Inferior parietal cortex (tissue), 1 donor: Measurements from ENCODE around the gene FAM229B.
"Not testable (repeated sequence)": the region's sequence is repeated elsewhere in the genome, so short reads cannot be mapped to it uniquely, and the experiment has no call there.

Source experiments
- DNase-seq: peaks from one replicate; pipeline ENCODE4 v3.0.0-alpha.2; 2016; ENCODE audit errors: extremely low spot score

The FAM229B gene, protein sequence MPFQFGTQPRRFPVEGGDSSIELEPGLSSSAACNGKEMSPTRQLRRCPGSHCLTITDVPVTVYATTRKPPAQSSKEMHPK

DNA sequence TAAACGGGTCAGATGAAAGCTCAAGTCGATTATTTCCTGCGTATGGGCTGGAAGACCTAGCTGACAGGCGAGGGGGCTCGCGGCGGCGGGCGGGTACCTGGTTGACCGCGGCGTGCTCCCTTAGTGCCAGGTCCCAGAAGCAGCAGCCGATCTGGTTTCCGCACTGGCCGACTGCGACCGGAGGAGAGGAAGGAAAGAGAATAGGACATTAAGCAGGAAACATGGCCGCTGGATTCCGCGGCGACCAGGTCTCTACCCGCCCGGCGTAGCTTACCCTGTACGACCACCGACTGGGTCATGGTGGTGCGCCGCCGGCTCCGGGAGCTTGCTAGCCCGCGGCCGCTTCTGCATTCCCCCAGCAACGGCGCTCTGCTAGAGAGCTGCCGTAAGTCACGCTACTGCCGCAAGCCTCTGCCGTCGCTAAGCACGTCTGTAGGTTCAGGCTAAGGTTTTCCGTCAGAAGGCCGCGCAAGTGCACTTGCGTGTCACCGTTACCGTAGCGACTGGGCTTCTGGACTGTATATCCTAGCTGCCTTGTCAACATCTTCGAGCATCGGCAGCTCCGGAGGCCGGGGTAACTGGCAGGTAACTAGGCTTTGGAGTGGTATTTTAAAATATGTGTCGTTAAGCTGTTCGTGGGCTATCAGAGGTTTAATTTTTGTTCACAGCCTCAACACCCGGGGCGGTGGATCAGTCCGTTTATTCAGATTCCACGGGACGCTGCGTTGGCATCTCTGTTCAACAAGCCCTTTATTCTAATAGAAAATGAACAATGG is at the start of gene FAM229B, which contains the start of gene TUBE1:
Gene FAM229B (plus strand): TSS at position 456 of the 776 bp plus-strand sequence. CDS start 11,693 bp downstream, outside the sequence.
Gene TUBE1 (minus strand): TSS at position 347 of the 776 bp plus-strand sequence. CDS start 48 bp downstream, at position 299.
- DNase-seq = peak; percentile 95

DNA sequence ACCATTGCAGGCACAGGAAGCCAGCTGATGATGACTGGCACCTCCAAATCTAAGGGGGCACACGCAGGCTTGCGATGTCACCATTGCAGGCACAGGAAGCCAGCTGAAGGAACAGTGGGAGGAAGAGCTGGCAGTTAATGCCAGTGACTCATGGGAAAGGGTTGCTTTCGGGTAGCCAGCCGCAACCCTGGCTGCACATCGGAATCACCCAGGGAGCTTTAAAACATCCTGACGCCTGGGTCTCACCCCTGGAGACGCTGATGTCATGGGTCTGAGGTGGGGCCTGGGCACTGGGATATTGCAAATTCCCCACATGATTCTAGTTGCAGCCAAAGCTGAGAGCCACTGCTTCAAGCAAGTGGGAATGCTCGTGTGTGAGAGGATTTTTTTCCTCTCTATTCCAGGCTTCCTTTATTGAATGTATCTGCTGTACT is 49.6 kb upstream of the FAM229B start:
- no peak for DNase-seq

DNA sequence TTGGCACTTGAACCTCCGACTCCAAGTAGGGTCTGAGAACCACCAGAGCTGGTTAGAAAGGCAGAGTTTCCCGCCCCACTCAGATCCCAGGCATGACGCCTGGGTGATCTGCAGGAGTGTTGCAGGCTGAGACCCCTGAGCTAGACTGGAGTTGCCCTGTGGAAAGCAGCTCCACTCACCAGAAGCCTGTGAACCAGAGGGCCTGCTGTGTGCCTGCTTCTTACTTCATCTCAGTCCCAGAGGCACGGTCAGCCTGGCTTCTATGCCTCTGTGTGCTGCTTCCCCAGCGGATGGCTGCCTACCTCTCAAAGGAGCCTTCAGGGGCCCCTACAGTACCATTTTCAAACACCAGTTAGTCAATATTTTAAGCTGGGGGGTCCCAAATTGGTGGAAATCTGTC is 49.1 kb upstream of the FAM229B start:
- no peak for DNase-seq

DNA sequence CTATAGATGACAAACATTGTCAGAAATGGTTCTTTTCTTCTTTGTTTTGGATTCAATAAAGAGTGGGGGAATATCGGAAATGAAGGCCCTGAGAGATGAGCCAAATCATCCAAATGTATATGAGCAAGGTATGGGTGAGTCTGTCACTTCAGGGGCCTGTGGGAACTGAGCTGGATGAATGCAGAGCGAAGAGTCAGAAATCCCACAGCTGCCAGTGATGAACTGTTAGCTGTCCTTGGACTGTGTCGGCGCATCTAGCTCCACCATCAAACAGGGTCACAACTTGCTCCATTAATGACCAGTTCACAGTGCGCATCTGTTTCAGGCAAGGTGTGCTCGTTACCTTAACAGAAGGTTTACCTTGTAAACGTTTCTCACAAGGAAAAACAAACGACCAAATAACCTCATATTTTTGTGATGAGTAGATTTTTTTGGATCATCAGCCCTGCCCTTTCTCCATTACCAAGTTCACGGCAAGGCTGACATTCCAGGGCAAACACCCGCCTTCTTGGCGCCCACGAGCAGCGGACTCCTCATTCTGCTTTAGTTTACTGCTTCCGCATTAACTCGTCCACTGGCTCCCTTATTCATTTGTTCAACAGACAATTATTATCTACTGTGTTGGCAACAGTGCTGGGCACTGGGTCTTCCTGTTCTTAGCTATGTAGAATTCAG is 48.5 kb upstream of the FAM229B start:
- DNase-seq = no peak

DNA sequence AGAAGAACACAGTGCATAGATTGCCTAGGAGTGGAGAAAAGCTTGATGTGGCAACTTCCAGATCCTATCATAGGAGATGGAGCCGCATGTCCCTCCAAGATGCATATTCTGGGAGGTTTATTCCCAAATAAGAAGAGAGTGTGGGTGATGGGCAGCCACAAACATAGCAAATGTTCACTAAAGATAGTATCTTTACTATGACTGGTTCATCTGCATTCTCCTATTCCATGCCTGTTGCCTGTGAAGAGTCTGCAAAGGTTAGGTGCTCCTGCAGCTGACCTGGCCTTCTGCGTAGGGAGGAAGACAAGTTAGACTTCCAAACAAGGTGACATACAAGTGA is 48.0 kb upstream of the FAM229B start:
- no peak for DNase-seq

DNA sequence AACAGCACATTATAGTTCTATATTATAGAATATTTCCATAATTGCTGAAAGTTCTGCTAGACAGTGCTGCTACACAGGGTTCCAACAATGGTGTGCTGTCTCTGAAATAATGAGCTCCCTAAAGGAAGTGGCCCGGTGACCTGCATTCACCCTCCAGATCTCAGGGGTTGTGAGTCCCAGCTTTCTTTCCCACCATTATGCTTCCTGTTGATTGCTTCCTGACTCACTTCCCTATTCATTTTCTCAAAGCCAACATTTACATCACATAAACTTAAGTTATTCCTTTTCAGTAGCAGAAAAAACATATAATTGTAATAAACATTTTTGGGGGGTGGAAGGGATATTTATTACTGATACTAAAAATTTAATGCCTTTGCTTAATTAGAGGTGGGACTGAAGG is 46.4 kb upstream of the FAM229B start:
- DNase-seq = no peak

DNA sequence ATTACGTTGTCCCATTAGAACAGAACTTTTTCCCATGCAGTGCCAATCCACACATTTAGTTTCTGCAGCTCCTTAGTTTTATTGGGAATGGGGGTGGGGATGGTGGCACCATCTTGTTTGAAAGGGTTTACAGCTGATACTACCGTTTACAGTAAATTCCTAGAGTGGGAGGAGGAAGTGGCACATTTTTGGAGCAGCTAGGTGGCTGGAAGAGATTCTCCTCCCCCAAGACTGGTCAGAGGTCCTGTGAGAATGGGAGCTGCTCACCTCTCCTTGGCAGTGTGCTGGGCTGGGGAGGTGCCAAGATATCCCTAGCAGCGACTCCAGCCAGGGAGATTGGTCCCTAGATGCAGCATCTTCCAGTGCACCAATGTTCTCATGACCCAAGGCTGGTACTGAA is 45.9 kb upstream of the FAM229B start:
- no peak for DNase-seq

DNA sequence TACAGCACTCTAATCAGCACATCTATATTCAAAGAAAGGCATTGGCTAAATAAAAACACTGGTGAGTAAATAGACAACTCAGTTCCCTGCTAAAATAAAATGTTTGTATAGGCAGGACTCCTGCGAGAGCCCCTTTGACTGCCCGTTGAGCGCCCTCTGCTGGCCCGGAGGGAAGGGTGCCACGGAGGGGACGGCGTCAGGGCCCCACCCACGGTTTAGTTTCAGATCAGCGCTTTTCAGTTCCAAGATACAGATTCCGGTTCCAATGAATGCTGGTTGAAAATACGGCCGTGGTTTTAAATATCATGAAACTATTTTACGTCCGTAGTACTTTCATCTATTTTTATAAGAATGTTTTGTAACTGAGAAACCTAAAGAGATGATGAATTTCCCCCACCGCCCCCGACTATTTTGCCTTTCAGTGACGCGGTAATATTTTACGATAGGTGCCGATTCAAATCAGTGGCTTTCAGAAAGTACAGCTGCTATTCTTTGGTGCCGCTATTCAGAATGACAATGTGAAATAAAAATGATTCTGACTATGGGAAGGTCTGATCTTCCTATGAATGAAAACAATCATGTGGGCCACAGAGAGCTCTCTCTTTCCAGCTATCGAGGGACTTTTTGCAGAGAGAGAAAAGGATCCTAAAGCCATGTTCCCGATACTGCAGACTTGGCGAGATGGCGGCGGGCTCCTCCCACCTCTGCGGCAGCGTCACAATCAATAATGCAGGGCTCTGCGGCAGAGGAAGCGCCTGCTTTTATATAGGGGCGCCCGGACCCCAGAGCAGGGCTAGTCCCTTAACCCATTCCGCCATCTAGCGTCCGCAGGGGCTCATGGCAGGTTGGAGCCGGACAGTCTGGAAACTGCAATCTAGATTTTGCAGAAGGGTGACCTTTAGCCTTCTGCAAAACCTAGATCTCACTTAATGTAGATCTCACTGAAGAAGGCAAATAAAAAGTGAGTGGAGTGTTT is 44.1 kb upstream of the FAM229B start:
- DNase-seq = peak; percentile 94

DNA sequence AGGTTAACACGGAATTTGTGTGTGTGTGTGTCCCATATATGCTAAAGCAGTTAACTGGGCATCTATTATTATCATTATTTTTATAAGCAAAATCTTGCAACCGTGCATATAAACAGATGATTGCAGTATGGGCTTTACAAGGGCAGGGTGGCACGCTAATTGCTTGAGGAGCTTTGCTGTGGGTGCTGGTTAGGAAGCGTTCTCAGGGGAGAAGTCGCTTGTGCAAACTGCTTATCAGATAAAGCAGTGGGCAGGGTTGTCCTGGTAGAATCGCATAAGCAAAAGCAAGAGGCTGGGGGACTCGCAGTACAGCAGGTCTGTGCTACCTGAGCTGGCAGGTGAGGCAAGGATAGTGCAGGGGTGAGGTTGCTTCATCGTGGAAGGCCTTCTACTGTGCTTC is 43.2 kb upstream of the FAM229B start:
- DNase-seq = no peak

DNA sequence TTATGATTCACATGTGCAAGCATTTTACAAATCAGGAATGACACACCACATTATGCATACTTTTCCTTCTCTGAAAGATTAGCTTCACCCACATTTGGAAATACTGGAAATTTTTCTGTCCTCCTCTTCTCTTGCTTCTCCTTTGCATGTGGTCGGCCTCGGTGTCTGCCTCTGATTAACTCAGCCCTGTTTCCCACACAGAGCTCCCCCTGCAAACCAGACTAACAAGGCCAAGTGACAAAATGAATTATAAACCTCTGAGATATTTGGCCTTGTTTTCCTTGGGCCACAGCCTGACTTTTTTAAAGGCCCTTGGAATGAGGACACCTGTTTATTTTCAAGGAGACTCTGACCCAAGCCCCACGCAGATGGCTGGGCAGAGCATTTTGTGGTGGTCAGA is 42.5 kb upstream of the FAM229B start:
- DNase-seq = no peak

DNA sequence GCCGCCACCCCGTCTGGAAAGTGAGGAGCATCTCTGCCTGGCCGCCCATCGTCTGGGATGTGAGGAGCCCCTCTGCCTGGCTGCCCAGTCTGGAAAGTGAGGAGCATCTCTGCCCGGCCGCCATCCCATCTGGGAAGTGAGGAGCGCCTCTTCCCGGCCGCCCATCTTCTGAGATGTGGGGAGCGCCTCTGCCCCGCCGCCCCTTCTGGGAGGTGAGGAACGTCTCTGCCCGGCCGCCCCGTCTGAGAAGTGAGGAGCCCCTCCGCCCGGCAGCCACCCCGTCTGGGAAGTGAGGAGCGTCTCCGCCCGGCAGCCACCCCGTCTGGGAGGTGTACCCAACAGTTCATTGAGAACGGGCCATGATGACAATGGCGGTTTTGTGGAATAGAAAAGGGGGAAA is 39.9 kb upstream of the FAM229B start:
- not testable (repeated sequence) for DNase-seq

DNA sequence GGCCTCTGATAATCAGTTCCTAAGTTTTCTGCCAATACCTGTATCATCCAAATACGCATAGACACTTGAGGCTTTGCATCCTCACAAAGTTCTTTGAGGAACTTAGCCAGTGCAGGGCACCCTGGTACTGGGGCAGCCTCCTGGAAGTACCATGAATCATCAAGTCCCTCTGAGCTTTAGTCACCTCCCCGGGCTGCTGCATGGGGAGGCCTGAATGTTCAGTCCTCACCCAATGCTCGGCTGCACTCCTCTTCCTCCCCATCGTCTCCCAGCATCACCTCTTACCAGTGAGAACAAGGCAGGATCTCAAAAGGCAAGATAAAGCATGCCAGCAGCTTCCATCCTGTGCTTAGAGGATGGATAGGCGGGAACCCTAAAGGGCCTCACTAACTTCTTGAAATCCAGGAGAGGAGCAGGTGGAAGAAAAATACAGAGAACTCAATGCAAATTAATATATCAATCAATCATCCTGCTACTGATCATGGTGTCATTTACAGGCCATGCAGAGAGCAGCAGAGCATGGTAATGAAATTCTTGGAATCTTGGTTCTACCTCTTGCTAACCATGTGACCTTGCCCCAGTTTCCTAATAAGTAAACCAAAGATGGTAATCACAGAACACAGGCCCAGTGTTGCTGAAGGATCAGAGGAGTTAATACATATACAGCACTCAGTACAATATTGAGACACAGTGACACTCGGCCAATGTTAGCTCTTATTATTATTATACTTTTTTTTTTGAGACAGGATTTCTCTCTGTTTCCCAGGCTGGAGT is 38.2 kb upstream of the FAM229B start:
- no peak for DNase-seq

DNA sequence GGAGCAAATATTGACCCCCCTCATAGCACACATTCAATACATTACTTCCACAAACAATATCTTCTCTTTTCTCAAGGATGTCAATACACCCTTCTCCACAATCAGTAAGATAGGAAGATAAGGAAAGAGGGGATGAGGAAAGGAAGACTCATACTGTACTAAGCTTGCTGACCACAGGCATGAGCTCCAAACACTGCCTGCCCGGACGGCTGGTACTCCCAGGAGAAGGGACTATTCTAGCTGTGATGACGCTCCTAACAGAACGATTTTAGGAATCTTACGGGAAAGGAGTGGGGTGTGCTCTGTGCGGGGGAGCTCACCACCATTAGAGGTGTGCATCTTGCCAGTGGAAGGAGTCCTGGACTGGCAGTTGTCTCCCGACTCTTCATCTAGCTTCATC is 37.4 kb upstream of the FAM229B start:
- DNase-seq = no peak

DNA sequence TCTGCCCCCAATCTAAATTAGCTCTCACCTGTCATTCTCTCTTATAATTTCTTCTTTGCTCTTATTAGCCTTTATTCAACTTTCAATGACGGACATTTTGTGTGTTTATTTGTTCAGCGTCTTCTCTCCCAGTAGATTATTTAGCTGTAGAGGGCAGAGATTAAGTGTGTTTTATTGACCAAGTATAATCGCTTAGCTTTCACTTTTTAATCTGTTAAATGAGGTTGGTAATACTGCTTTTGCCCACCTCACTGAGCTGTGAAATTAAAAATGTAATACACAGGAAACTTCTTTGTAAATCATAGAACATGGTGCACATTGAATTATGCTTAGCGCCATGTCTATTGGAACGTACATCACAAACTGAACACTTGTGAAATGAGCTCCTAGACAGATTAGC is 37.0 kb upstream of the FAM229B start:
- DNase-seq = no peak

DNA sequence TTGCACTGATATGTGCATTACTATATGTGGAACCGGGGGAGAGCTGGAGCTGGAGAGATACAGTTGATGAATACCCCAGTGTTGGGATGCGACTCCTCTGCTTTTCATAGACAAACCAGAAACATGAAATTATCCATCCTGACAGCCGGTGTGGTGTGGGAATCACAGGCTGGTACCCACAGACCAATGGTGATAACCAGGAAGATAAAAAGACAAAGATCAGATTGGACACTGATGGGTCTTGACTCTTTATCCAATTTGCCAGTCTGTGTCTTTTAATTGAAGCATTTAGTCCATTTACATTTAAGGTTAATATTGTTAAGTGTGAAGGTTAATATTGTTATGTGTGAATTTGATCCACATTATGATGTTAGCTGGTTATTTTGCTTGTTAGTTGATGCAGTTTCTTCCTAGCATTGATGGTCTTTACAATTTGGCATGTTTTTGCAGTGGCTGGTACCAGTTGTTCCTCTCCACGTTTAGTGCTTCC is 36.1 kb upstream of the FAM229B start:
- DNase-seq = not testable (repeated sequence)

DNA sequence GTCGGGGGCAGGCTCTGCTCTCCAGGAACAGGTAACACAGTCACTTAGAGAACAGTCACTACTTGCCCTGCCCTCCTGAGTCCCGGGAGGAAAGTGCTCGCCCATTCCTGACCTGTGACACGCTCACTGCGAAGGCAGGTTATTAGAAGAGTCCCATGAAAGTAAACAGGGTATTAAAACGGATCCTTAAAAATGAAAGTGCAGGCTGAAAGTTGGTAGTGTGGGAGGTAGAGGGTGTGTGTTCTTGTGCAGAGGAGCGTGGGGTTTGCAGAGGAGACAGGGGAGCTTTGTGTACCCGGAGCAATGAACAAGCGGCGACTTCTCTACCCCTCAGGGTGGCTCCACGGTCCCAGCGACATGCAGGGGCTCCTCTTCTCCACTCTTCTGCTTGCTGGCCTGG is 33.4 kb upstream of the FAM229B start, which contains the start of gene CCN6:
Gene CCN6 (plus strand): TSS at position 104 of the 400 bp plus-strand sequence. CDS start 254 bp downstream, at position 358.
- no peak for DNase-seq

DNA sequence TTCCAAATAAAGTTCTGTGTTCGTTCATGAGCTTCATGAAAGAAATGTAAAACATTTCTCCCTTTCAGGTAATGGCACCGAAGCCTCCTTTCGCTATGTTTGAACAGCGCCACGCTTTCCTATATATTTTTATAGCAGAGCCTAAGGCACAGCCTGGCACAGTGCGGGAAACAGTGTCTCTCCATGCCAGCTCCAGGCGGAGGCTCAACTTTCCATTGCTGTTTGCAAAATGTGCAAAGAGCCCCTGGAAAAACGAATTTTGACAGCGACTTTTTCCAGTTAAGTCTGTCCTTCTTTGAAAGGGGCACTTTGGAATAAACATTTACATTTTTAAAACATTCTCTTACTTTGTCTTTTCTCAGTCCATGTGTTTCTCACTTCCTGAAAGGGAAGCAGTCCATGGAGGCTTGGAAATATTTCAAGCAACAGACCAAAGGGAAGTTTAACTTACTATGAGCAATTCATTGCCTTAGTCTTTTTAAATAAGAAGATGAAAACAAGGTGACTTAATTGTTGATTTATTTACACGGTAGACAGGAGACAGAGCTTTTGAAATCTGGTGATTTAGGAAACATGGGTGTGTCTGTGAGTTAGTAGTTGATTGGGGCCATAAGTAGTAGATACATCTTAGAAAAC is 32.7 kb upstream of the FAM229B start:
- DNase-seq = no peak

DNA sequence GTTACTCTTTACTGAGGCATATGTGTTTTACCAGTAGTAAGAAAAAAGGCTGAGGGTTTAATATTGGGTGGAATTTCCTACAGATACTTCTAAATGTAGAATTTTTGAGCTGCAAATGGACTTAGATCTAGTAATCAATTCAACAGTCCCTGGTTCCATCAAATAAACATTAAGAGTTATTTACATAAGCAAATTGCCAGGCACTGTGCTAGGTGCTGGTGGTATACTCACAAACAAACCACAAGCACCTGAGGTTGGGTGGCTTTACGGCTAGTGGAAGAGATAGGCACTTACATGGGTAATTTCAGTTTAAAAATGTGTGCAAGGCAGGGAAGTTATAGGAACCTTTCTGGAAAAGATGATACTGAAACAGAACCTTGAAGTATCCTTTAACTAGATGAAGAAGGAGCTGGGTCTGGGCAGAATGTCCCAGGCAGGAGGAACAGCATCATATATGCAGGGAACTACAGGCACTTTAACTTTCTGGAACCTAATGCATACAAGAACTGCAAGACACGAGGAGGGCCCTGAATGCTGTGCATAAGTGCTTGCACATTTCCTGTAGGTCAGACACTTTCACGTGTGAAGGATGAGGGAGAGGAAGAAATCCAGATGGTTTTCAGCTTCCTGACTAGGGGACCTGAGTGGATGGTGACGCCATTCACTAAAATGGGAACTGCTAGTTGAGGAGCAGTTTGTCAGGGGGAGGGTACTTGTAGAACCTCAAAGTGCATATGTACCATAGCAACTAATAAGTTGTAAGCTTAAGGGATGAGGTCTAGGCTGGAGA is 29.0 kb upstream of the FAM229B start:
- DNase-seq = no peak

DNA sequence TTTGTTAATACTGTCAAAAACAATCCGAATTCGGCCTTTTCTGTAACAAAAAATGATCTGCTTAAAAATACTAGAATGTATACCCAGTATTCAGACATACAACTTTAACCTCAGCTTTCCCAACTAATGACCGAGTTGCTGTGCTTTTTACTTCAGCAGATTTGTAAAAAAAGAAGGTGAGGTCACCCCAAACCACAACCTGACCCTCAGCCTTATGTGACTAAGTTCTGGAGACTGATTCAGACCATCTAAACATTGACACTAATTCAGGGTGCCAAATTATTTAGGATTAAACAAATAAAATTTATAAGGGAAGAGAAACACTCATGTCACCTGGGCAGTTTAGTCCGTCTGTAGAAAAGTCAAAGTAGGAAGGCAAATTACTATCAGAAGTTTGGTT is 25.8 kb upstream of the FAM229B start:
- DNase-seq = no peak

DNA sequence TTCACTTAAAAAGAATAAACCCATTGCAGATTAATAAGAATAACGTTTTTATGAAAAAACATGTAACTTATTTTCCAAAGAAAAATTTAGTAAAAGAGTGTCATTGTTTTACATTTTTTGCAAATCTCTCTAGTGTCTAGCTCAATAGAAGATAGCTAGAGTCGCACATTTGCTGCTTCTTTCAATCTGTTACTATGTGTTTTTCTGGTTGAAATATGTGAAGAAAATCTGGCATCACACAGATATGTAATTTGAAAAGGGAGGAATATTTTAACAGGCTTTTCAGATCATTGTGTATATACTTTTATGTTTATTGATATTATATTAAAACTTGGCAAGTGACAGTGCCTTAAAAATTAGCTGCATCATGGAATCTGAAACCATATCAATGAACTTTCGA is 24.4 kb upstream of the FAM229B start:
- DNase-seq = no peak
